Activated T-cell treated with anti-CD3 and anti-CD28 coated beads, Interleukin-2, amount 50 U/mL, for 72 hours (primary cell): ENCODE measurements around the gene ZC2HC1B. TPM values are rescaled to one million over a fixed set of nuclear protein-coding genes. Genes with fewer than 3 reads are reported as not detected.
"Not testable (repeated sequence)": the region's sequence is repeated elsewhere in the genome, so short reads cannot be mapped to it uniquely, and the experiment has no call there.

Experiments used
- ATAC-seq, 2 donors: fragments of 150-1000 bp; cut with Tn5 transposase; replicated peaks in 1 of 2; 2 replicates each; pipeline ENCODE4 v1.10.0; 2021; ENCODE audit warnings: moderate library complexity in 2 of 2, mild to moderate bottlenecking in 1 of 2
- DNase-seq, 2 donors: peaks; one replicate each; pipeline ENCODE4 v3.0.0; 2021 to 2022; ENCODE audit warnings: mixed read lengths in 1 of 2
- H3K27ac Mint-ChIP-seq: one replicate; pipeline ENCODE4 v1.8.0; 2022; ENCODE audit warnings: mild to moderate bottlenecking, moderate library complexity, mixed read lengths
- H3K27me3 Mint-ChIP-seq: one replicate; pipeline ENCODE4 v1.8.0; 2022; ENCODE audit warnings: low read depth, mixed read lengths
- H3K36me3 Mint-ChIP-seq, 2 donors: one replicate each; pipeline ENCODE4 v1.8.0; 2022; ENCODE audit warnings: mixed read lengths in 2 of 2, mild to moderate bottlenecking in 1 of 2; ENCODE audit not compliant: insufficient read depth in 2 of 2
- H3K4me1 Mint-ChIP-seq: one replicate; pipeline ENCODE4 v1.8.0; 2022; ENCODE audit warnings: low read depth, mixed read lengths
- H3K4me3 Mint-ChIP-seq, 2 donors: one replicate each; pipeline ENCODE4 v1.8.0; 2022; ENCODE audit warnings: mild to moderate bottlenecking in 2 of 2, mixed read lengths in 2 of 2, moderate library complexity in 2 of 2
- H3K9me3 Mint-ChIP-seq, 2 donors: one replicate each; pipeline ENCODE4 v1.8.0; 2022; ENCODE audit warnings: mixed read lengths in 2 of 2
- total RNA-seq, 2 donors: library from RNA; stranded (reverse); gene quantifications; one replicate each; pipeline ENCODE4 v1.2.3, GENCODE V29; 2022

ZC2HC1B gene
- total RNA-seq, 2 donors from 2014 or later, result not detected

DNA sequence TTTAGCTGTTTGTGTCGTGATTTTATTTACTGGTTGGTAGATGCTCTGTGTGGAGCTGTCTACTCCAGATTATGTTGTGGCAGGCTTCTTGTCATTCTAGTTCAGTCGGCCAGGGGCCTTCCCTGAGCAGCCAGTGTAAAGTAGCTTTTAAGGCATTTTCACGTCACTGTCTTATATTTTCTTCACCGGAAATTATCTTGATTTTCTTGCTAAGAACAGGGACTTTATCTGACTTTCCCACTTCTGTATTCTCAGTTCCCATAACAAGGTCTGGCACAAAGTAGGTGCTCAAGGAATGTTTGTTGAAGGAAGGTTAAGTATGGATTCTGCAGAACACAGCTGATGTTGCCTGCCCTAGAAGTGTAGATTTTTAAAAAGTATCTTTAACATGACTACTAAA lies 20.3 kb upstream of the ZC2HC1B start:
- H3K36me3 Mint-ChIP-seq, result peaks cover 14 to 38% of the 10 kb centered on the region in 2 donors
- H3K4me1 Mint-ChIP-seq, result peaks cover 35% of the 10 kb centered on the region
- peak overlapping the region; percentile 98 for H3K27ac Mint-ChIP-seq
- H3K27me3 Mint-ChIP-seq, result no peaks in the 10 kb centered on the region
- ATAC-seq, result no peak
- no peak for DNase-seq
- no peaks in the 10 kb centered on the region for H3K9me3 Mint-ChIP-seq
- peak overlapping the region; percentile 96 to 98 for H3K4me3 Mint-ChIP-seq

DNA sequence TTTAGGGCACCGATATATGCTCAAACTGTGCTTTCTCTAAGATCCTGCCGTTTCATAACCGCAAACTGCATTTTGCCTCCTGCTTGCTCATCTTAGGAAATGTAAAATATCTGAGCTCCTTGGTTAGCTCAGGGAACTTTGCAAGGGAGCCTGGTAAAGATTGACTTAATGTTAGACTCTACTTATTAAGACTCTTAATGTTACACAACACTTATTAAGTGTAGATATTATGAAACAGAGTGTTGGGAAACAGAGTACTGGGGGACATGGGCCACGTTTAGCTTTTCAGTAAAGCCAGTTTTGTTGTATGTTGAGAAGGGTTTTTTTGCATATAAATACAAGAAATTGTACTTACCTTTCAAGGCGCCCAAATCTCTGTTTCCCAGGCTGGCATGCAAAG lies 19.2 kb upstream of the ZC2HC1B start:
- Mint-ChIP-seq H3K9me3 (no peaks in the 10 kb centered on the region), H3K4me1 (peaks cover 35% of the 10 kb centered on the region), H3K4me3 (peak overlapping the region in 1 of 2 donors; percentile 33), H3K27ac (no peak overlapping the region), H3K36me3 (peaks cover 20 to 48% of the 10 kb centered on the region in 2 donors), H3K27me3 (no peaks in the 10 kb centered on the region)
- ATAC-seq (no peak), DNase-seq (no peak)

- not testable (repeated sequence) for H3K27me3 Mint-ChIP-seq, H3K27ac Mint-ChIP-seq, H3K4me3 Mint-ChIP-seq, DNase-seq, ATAC-seq
- H3K4me1 Mint-ChIP-seq, result peaks cover 15% of the 10 kb centered on the region
- peaks cover 7 to 13% of the 10 kb centered on the region in 2 donors for H3K9me3 Mint-ChIP-seq
- peaks cover 54 to 87% of the 10 kb centered on the region in 2 donors for H3K36me3 Mint-ChIP-seq
Measured at GRCh38 chr6:143851706-143852105, 12.6 kb upstream of the ZC2HC1B start.

DNA sequence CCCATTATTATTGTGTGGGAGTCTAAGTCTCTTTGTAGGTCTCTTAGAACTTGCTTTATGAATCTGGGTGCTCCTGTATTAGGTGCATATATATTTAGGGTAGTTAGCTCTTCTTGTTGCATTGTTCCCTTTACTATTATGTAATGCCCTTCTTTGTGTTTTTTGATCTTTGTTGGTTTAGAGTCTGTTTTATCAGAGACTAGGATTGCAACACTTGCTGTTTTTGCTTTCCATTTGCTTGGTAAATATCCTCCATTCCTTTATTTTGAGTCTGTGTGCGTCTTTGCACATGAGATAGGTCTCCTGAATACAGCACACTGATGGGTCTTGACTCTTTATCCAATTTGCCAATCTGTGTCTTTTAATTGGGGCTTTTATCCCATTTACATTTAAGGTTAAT lies 9.2 kb upstream of the ZC2HC1B start:
- H3K27me3 Mint-ChIP-seq, DNase-seq, ATAC-seq, H3K27ac Mint-ChIP-seq, H3K4me3 Mint-ChIP-seq: not testable (repeated sequence)
- Mint-ChIP-seq H3K36me3 (peaks cover 50 to 76% of the 10 kb centered on the region in 2 donors), H3K4me1 (peaks cover 19% of the 10 kb centered on the region), H3K9me3 (peaks cover 7 to 13% of the 10 kb centered on the region in 2 donors)

- H3K4me3 Mint-ChIP-seq, DNase-seq, H3K9me3 Mint-ChIP-seq, H3K27ac Mint-ChIP-seq, H3K27me3 Mint-ChIP-seq, ATAC-seq: not testable (repeated sequence)
- Mint-ChIP-seq H3K36me3 (peaks cover 46 to 74% of the 10 kb centered on the region in 2 donors), H3K4me1 (peaks cover 19% of the 10 kb centered on the region)
Measured at GRCh38 chr6:143856762-143857161, 7.5 kb upstream of the ZC2HC1B start.

GRCh38 chr6:143857651-143858050 lies 6.6 kb upstream of the ZC2HC1B start:
- Mint-ChIP-seq H3K9me3 (peaks cover 3 to 6% of the 10 kb centered on the region in 2 donors), H3K27ac (no peak overlapping the region), H3K27me3 (no peaks in the 10 kb centered on the region), H3K36me3 (peaks cover 38 to 68% of the 10 kb centered on the region in 2 donors), H3K4me3 (no peak overlapping the region), H3K4me1 (peaks cover 14% of the 10 kb centered on the region)
- ATAC-seq, result peak in 1 of 2 donors; percentile 47
- DNase-seq, result no peak

DNA sequence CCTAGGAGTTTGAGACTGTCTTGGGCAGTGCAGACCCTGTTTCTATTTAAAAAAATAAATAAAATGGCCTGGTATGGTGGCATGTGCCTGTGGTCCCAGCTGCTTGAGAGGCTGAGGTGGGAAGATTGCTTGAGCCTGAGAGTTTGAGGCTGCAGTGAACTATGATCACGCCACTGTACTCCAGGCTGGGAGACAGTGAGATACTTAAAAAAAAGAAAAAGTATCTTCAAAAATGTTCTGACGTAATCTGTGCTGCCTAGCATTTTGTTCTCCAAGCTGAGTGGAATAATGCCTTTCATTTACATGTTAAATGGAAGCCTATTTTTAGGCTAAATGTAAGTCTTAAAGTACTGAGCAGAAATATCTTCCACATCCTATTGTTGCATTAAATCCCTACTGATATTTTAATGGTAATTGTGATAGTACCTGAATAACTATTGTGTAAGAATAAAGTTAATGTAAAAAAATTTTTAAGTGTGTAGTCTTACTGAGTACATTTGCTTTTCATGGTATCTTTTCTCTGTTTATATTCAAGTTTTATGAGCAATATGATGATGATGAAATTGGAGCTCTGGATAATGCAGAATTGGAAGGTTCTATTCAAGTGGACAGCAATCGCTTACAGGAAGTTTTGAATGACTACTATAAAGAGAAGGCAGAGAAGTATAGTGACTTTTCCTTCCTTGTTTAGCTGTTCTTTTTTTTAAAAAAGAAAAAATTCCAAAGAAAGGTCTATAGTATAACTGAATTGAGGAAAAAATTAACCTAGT lies 4.2 kb upstream of the ZC2HC1B start:
- H3K36me3 Mint-ChIP-seq, result peaks cover 27 to 59% of the 10 kb centered on the region in 2 donors
- ATAC-seq, result no peak
- H3K9me3 Mint-ChIP-seq, result peaks cover 0 to 3% of the 10 kb centered on the region in 2 donors

GRCh38 chr6:143863771-143864170 lies 503 bp upstream of the ZC2HC1B start:
- no peak for DNase-seq
- Mint-ChIP-seq H3K36me3 (peaks cover 12 to 37% of the 10 kb centered on the region in 2 donors), H3K4me1 (no peaks in the 10 kb centered on the region), H3K27me3 (no peaks in the 10 kb centered on the region), H3K4me3 (no peak overlapping the region), H3K27ac (no peak overlapping the region), H3K9me3 (peaks cover 0 to 8% of the 10 kb centered on the region in 2 donors)
- no peak for ATAC-seq

More for the DNA sequence above, 4.2 kb upstream of the ZC2HC1B start:
- no peak overlapping the region for H3K4me3 Mint-ChIP-seq
- no peak for DNase-seq
- H3K27me3 Mint-ChIP-seq, result no peaks in the 10 kb centered on the region
- peak overlapping the region; percentile 19 for H3K27ac Mint-ChIP-seq
- H3K4me1 Mint-ChIP-seq, result peaks cover 9% of the 10 kb centered on the region

DNA sequence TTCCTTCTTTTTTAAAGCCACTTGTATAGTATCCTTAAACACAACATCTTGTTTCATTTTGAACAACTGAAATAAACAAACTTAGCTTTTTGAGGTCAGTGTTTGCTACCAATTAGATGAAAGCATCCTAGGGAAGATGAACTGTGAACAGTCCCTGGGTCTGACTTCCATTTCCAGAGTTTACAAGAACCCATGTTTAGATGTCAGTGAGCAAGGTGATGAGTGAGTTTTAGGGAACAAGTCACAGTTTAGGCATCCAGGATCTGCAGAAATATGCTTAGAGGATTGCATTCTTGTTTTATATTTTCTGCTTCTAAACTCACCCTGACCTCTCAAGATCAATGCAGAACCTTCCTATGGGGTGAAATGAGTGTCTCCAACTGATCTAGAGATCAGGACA lies 3.0 kb downstream of the ZC2HC1B start:
- ATAC-seq (no peak), DNase-seq (no peak)
- H3K4me1 Mint-ChIP-seq, result no peaks in the 10 kb centered on the region
- H3K36me3 Mint-ChIP-seq, result peaks cover 11 to 22% of the 10 kb centered on the region in 2 donors
- no peak overlapping the region for H3K4me3 Mint-ChIP-seq
- H3K27me3 Mint-ChIP-seq, result no peaks in the 10 kb centered on the region
- no peak overlapping the region for H3K27ac Mint-ChIP-seq
- H3K9me3 Mint-ChIP-seq, result peaks cover 0 to 11% of the 10 kb centered on the region in 2 donors

GRCh38 chr6:143868808-143869207 lies 4.5 kb downstream of the ZC2HC1B start:
- Mint-ChIP-seq H3K9me3 (peaks cover 0 to 11% of the 10 kb centered on the region in 2 donors), H3K36me3 (peaks cover 6 to 18% of the 10 kb centered on the region in 2 donors)
- not testable (repeated sequence) for H3K27ac Mint-ChIP-seq, ATAC-seq, H3K4me3 Mint-ChIP-seq, H3K27me3 Mint-ChIP-seq, DNase-seq, H3K4me1 Mint-ChIP-seq

- H3K4me1 Mint-ChIP-seq, H3K27ac Mint-ChIP-seq, H3K4me3 Mint-ChIP-seq, H3K27me3 Mint-ChIP-seq, ATAC-seq, DNase-seq: not testable (repeated sequence)
- Mint-ChIP-seq H3K9me3 (peaks cover 2 to 23% of the 10 kb centered on the region in 2 donors), H3K36me3 (peaks cover 9 to 20% of the 10 kb centered on the region in 2 donors)
Measured at GRCh38 chr6:143871202-143871730, 7.0 kb downstream of the ZC2HC1B start.

DNA sequence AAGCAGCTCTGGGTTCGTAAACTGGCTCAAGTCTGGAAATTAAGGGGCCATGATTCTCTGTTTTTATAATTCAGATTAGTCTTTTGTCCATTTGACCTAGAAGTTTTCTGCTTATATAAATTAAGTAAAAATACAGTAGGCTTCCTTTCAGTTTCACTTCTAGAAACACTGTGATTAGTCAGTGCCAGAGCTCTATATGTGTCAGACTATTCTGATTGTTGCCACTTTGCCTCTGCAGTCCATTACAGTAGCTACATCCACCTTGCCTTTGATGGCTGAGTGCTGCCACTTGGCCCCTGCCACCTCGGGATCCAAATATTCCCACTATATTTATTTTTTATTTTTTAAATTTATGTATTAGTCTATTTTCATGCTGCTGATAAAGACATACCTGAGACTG lies 7.9 kb downstream of the ZC2HC1B start:
- H3K36me3 Mint-ChIP-seq, result peaks cover 9 to 22% of the 10 kb centered on the region in 2 donors
- no peaks in the 10 kb centered on the region for H3K27me3 Mint-ChIP-seq
- no peak overlapping the region for H3K27ac Mint-ChIP-seq
- peaks cover 2 to 25% of the 10 kb centered on the region in 2 donors for H3K9me3 Mint-ChIP-seq
- DNase-seq (peak in 1 of 2 donors; percentile 7), ATAC-seq (peak; percentile 91 to 98)
- peaks cover 7% of the 10 kb centered on the region for H3K4me1 Mint-ChIP-seq
- no peak overlapping the region for H3K4me3 Mint-ChIP-seq

DNA sequence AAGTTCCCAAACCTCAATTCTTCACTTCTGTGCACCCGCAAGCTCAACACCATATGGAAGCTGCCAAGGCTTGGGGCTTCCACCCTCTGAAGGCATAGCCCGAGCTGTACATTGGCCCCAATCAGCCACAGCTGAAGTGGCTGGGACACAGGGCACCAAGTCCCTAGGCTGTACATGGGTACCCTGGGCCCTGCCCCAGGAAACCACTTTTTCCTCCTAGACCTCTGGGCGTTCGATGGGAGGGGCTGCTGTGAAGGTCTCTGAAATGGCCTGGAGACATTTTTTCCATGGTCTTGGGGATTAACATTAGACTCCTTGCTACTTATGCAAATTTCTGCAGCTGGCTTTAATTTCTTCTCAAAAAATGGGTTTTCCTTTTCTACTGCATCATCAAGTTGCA lies 9.3 kb downstream of the ZC2HC1B start:
- not testable (repeated sequence) for DNase-seq, H3K27me3 Mint-ChIP-seq, H3K4me3 Mint-ChIP-seq, H3K27ac Mint-ChIP-seq, ATAC-seq
- Mint-ChIP-seq H3K4me1 (peaks cover 18% of the 10 kb centered on the region), H3K36me3 (peaks cover 9 to 24% of the 10 kb centered on the region in 2 donors), H3K9me3 (peaks cover 2 to 22% of the 10 kb centered on the region in 2 donors)
